Prostate gland (tissue), 2 donors: ENCODE results near the gene FHDC1. TPM values are rescaled to one million over a fixed set of nuclear protein-coding genes. Genes with fewer than 3 reads are reported as not detected.
A peak's percentile ranks its signal among the peaks of the same experiment; 100 is the strongest.

Experiments used
- DNase-seq: peaks from one replicate; pipeline ENCODE4 v3.0.0-alpha.2; 2019; ENCODE audit warnings: low spot score
- H3K27ac ChIP-seq, 2 donors: fragments of 200-600 bp; sonication (generic); 2 replicates each; pipeline ENCODE4 v1.5.1; 2017 to 2019
- H3K27me3 ChIP-seq: fragments of 200-600 bp; sonication (generic); replicated peaks from 2 replicates; pipeline ENCODE4 v1.5.1; 2019; ENCODE audit not compliant: insufficient read depth
- H3K36me3 ChIP-seq, 2 donors: fragments of 200-600 bp; sonication (generic); 1 replicate in 1 of 2; 2 replicates in 1 of 2; pipeline versions ENCODE4 v1.5.1 to v1.8.1; 2017 to 2019
- H3K4me1 ChIP-seq: fragments of 200-600 bp; sonication (generic); replicated peaks from 2 replicates; pipeline ENCODE4 v1.5.1; 2019
- H3K4me3 ChIP-seq, 2 donors: fragments of 200-600 bp; sonication (generic); 2 replicates each; pipeline ENCODE4 v1.5.1; 2017 to 2019
- H3K9me3 ChIP-seq: fragments of 200-600 bp; sonication (generic); 2 replicates; pipeline ENCODE4 v1.5.1; 2017
- POLR2A ChIP-seq: fragments of 450-650 bp; IDR thresholded peaks from one replicate; pipeline ENCODE4 v1.6.1; 2016; ENCODE audit warnings: antibody characterized with exemption, mild to moderate bottlenecking
- POLR2AphosphoS5 ChIP-seq: sonication (generic); formaldehyde crosslinking; IDR thresholded peaks from one replicate; pipeline ENCODE4 v1.6.1; 2017; ENCODE audit warnings: antibody characterized with exemption
- WGBS: methylation state at CpG from one replicate; pipeline ENCODE4 v1.1.5; 2018; 5-methylcytosine and 5-hydroxymethylcytosine counted together
- intact Hi-C: fragments of 100-400 bp; cut with DNase I; formaldehyde crosslinking; loops from one replicate; pipeline ENCODE4 v1.14.2; 2022
- total RNA-seq, 2 donors: library from RNA; depleted of rRNA; stranded (reverse); fragments of >200 nt; gene quantifications; one replicate each; pipeline ENCODE4 v1.1.0, GENCODE V29; 2016
- TF ChIP-seq, protein P1 (sequence below), 4 experiments: fragments of 200-600 bp in 2 of 4; fragments of 450-650 bp in 2 of 4; sonication (generic) in 2 of 4; IDR thresholded peaks; 1 replicate in 3 of 4; 2 replicates in 1 of 4; pipeline ENCODE4 v1.5.1; 2016 to 2019; ENCODE audit warnings: antibody characterized with exemption in 4 of 4, mild to moderate bottlenecking in 2 of 4, moderate library complexity in 2 of 4

FHDC1 gene
- total RNA-seq, 2 donors from 2014 or later = 11.0 to 15.3 TPM

GRCh38 chr4:152961014-152961772, 25.1 kb downstream of the FHDC1 start:
- Histone ChIP-seq H3K27me3 (no peaks in the 10 kb centered on the region), H3K36me3 (no peaks in the 10 kb centered on the region), H3K4me1 (peaks cover 7% of the 10 kb centered on the region), H3K9me3 (no peaks in the 10 kb centered on the region), H3K4me3 (no peak overlapping the region), H3K27ac (peak overlapping the region in 1 of 2 donors; percentile 45)
- TF ChIP-seq, protein P1, sequence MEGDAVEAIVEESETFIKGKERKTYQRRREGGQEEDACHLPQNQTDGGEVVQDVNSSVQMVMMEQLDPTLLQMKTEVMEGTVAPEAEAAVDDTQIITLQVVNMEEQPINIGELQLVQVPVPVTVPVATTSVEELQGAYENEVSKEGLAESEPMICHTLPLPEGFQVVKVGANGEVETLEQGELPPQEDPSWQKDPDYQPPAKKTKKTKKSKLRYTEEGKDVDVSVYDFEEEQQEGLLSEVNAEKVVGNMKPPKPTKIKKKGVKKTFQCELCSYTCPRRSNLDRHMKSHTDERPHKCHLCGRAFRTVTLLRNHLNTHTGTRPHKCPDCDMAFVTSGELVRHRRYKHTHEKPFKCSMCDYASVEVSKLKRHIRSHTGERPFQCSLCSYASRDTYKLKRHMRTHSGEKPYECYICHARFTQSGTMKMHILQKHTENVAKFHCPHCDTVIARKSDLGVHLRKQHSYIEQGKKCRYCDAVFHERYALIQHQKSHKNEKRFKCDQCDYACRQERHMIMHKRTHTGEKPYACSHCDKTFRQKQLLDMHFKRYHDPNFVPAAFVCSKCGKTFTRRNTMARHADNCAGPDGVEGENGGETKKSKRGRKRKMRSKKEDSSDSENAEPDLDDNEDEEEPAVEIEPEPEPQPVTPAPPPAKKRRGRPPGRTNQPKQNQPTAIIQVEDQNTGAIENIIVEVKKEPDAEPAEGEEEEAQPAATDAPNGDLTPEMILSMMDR (IDR thresholded peaks at IDR 0.05) = no peak
- TF ChIP-seq POLR2A (no peak), POLR2AphosphoS5 (no peak)
- DNase-seq = no peak
- intact Hi-C loops = no loop called here
- WGBS = 71% methylated on average over 14 of the region's 14 CpGs

- 71% methylated on average over 1 of the region's 1 CpG for WGBS
- intact Hi-C loops = no loop called here
These were observed 25.6 kb downstream of the FHDC1 start for GRCh38 chr4:152961773-152962115.

DNA sequence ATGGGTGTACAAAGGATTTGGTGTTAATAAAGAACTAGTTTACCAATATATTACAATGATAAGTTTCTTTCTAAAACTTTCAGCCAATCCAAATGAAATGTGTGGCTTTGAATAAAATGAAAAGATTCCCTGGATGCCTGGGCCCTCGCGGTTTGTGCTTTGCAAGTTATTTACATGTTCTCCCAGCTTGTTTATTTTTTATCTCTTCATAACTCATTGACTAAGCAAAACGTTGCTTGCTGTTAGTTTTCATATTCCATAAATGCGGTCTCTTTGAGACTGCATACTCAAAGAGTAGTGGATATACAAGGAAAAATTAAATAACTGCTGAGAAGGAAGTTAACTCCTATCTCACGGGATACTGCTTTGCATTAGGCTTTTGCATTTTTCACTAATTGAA, 26.0 kb downstream of the FHDC1 start:
- DNase-seq = no peak
- no peak for TF ChIP-seq POLR2A
- TF ChIP-seq POLR2AphosphoS5 = no peak
- TF ChIP-seq, protein P1 (IDR thresholded peaks at IDR 0.05) = no peak
- Histone ChIP-seq H3K27me3 (no peaks in the 10 kb centered on the region), H3K4me1 (peaks cover 7% of the 10 kb centered on the region), H3K9me3 (no peaks in the 10 kb centered on the region), H3K27ac (peak overlapping the region in 1 of 2 donors; percentile 45), H3K4me3 (no peak overlapping the region), H3K36me3 (no peaks in the 10 kb centered on the region)
- 59% methylated on average over 5 of the region's 5 CpGs for WGBS
- intact Hi-C loops = no loop called here

More at GRCh38 chr4:152961773-152962115, 25.6 kb downstream of the FHDC1 start:
- no peaks in the 10 kb centered on the region for H3K36me3 ChIP-seq
- peak overlapping the region in 1 of 2 donors; percentile 45 for H3K27ac ChIP-seq
- no peak for TF ChIP-seq POLR2A
- TF ChIP-seq, protein P1 (IDR thresholded peaks at IDR 0.05) = no peak
- no peak for TF ChIP-seq POLR2AphosphoS5
- no peak overlapping the region for H3K4me3 ChIP-seq
- H3K9me3 ChIP-seq = no peaks in the 10 kb centered on the region
- no peaks in the 10 kb centered on the region for H3K27me3 ChIP-seq
- no peak for DNase-seq
- peaks cover 7% of the 10 kb centered on the region for H3K4me1 ChIP-seq

- intact Hi-C loops = no loop called here
- peaks cover 7% of the 10 kb centered on the region for H3K4me1 ChIP-seq
- H3K4me3 ChIP-seq = no peak overlapping the region
- 85% methylated on average over 4 of the region's 4 CpGs for WGBS
- no peak for DNase-seq
- no peaks in the 10 kb centered on the region for H3K27me3 ChIP-seq
- no peaks in the 10 kb centered on the region for H3K9me3 ChIP-seq
- no peak for TF ChIP-seq POLR2A
- no peak for TF ChIP-seq POLR2AphosphoS5
- TF ChIP-seq, protein P1 (IDR thresholded peaks at IDR 0.05) = no peak
- H3K36me3 ChIP-seq = no peaks in the 10 kb centered on the region
- no peak overlapping the region for H3K27ac ChIP-seq
These were observed 28.2 kb downstream of the FHDC1 start for GRCh38 chr4:152964335-152964734.

DNA sequence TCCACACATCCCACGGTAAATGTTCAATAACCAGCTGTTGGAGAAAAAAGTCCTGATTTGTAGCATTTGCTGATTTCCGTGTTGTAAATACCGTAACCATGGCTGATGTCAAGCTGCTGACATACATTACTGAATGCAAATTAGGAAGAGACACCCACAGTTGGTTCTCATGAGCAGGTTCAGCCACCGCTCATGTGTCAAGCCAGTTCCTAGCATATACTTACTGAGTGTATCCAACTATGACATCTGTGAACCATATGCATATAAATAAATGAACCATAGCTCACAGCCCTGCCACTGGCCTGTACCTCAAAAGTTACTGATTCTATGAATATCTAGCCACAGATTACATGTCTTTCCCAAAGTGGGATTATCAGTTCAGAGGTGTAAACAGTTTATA, 29.5 kb downstream of the FHDC1 start:
- TF ChIP-seq, protein P1 (IDR thresholded peaks at IDR 0.05) = no peak
- no peak for TF ChIP-seq POLR2AphosphoS5
- no peak for TF ChIP-seq POLR2A
- Histone ChIP-seq H3K27ac (no peak overlapping the region), H3K4me1 (peaks cover 7% of the 10 kb centered on the region), H3K4me3 (no peak overlapping the region), H3K27me3 (no peaks in the 10 kb centered on the region), H3K9me3 (no peaks in the 10 kb centered on the region), H3K36me3 (no peaks in the 10 kb centered on the region)
- 96% methylated on average over 4 of the region's 4 CpGs for WGBS
- DNase-seq = no peak
- intact Hi-C loops = no loop called here
